SK-N-SH treated with all-trans-retinoic acid at 6 μM for 48 hours (cell line): ENCODE data around the gene GRIA2.

Experiments used
- ISL1 ChIP-seq: fragments of 250-450 bp; sonication (Bioruptor Pico); IDR thresholded peaks from 2 replicates; pipeline ENCODE4 v2.1.2; 2022; ENCODE audit warnings: mild to moderate bottlenecking, moderate library complexity
- OSR1 ChIP-seq: fragments of 250-450 bp; sonication (Bioruptor Pico); IDR thresholded peaks from 2 replicates; pipeline ENCODE4 v1.8.0; 2022; ENCODE audit warnings: moderate library complexity, mild to moderate bottlenecking, inconsistent platforms
- PPARA ChIP-seq: fragments of 250-450 bp; sonication (Bioruptor Pico); IDR thresholded peaks from 2 replicates; pipeline ENCODE4 v1.5.0; 2020; ENCODE audit warnings: mild to moderate bottlenecking, borderline replicate concordance
- SNAI2 ChIP-seq: fragments of 250-450 bp; sonication (Bioruptor Pico); IDR thresholded peaks from 2 replicates; pipeline ENCODE4 v1.5.0; 2020; ENCODE audit warnings: mild to moderate bottlenecking, moderate library complexity
- TF ChIP-seq, protein P1 (sequence below): fragments of 250-450 bp; sonication (Bioruptor Pico); IDR thresholded peaks from 2 replicates; pipeline ENCODE4 v1.8.0; 2020; ENCODE audit warnings: mild to moderate bottlenecking, moderate library complexity, borderline replicate concordance
- TF ChIP-seq, protein P2 (sequence below): fragments of 250-450 bp; sonication (Bioruptor Pico); IDR thresholded peaks from 2 replicates; pipeline ENCODE4 v1.5.1; 2021; ENCODE audit warnings: mild to moderate bottlenecking, moderate library complexity
- TF ChIP-seq, protein P3 (sequence below): fragments of 250-450 bp; sonication (Bioruptor Pico); IDR thresholded peaks from 2 replicates; pipeline ENCODE4 v1.5.0; 2020; ENCODE audit warnings: mild to moderate bottlenecking, moderate library complexity

GRCh38 chr4:157327666-157328065 lies 107.1 kb downstream of the GRIA2 start:
- TF ChIP-seq PPARA (CRISPR knock-in tag), result no peak
- TF ChIP-seq SNAI2 (CRISPR knock-in tag), result no peak
- TF ChIP-seq, protein P1, sequence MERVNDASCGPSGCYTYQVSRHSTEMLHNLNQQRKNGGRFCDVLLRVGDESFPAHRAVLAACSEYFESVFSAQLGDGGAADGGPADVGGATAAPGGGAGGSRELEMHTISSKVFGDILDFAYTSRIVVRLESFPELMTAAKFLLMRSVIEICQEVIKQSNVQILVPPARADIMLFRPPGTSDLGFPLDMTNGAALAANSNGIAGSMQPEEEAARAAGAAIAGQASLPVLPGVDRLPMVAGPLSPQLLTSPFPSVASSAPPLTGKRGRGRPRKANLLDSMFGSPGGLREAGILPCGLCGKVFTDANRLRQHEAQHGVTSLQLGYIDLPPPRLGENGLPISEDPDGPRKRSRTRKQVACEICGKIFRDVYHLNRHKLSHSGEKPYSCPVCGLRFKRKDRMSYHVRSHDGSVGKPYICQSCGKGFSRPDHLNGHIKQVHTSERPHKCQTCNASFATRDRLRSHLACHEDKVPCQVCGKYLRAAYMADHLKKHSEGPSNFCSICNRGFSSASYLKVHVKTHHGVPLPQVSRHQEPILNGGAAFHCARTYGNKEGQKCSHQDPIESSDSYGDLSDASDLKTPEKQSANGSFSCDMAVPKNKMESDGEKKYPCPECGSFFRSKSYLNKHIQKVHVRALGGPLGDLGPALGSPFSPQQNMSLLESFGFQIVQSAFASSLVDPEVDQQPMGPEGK (CRISPR knock-in tag), result no peak
- TF ChIP-seq ISL1 (CRISPR knock-in tag), result no peak
- no peak for TF ChIP-seq OSR1 (CRISPR knock-in tag)
- TF ChIP-seq, protein P2, sequence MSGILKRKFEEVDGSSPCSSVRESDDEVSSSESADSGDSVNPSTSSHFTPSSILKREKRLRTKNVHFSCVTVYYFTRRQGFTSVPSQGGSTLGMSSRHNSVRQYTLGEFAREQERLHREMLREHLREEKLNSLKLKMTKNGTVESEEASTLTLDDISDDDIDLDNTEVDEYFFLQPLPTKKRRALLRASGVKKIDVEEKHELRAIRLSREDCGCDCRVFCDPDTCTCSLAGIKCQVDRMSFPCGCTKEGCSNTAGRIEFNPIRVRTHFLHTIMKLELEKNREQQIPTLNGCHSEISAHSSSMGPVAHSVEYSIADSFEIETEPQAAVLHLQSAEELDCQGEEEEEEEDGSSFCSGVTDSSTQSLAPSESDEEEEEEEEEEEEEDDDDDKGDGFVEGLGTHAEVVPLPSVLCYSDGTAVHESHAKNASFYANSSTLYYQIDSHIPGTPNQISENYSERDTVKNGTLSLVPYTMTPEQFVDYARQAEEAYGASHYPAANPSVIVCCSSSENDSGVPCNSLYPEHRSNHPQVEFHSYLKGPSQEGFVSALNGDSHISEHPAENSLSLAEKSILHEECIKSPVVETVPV, result no peak
- TF ChIP-seq, protein P3, sequence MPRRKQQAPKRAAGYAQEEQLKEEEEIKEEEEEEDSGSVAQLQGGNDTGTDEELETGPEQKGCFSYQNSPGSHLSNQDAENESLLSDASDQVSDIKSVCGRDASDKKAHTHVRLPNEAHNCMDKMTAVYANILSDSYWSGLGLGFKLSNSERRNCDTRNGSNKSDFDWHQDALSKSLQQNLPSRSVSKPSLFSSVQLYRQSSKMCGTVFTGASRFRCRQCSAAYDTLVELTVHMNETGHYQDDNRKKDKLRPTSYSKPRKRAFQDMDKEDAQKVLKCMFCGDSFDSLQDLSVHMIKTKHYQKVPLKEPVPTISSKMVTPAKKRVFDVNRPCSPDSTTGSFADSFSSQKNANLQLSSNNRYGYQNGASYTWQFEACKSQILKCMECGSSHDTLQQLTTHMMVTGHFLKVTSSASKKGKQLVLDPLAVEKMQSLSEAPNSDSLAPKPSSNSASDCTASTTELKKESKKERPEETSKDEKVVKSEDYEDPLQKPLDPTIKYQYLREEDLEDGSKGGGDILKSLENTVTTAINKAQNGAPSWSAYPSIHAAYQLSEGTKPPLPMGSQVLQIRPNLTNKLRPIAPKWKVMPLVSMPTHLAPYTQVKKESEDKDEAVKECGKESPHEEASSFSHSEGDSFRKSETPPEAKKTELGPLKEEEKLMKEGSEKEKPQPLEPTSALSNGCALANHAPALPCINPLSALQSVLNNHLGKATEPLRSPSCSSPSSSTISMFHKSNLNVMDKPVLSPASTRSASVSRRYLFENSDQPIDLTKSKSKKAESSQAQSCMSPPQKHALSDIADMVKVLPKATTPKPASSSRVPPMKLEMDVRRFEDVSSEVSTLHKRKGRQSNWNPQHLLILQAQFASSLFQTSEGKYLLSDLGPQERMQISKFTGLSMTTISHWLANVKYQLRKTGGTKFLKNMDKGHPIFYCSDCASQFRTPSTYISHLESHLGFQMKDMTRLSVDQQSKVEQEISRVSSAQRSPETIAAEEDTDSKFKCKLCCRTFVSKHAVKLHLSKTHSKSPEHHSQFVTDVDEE (CRISPR knock-in tag), result no peak
